ENCODE results near the gene FBXW7.

DNA sequence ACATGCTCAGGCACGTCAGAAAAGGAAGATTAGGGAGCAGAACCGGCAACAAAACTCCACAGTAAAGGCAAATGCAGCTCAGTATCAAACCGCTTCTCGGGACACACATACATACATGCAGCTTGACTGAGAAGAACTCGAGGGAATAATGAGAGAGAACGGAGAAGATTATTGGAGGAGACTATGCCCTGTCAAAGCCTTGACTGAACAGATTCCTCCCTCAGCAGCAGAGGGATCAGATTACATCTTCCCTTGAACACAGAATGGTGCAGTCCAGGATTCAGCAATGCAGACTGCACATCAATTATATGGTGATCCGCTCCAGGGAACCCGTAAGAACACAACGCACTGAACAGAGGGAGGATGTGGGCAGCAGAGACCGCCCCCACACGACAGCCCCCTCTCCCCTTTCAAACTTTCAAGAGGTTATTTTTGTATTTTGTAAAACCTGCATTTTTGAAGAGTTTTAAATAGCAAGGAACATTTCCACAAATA, 183.2 kb downstream of the FBXW7 start:
- TF ChIP-seq HDAC2 (IDR thresholded peaks at IDR 0.05) = no peak
- TF ChIP-seq POLR2A (IDR thresholded peaks at IDR 0.05; ENCODE audit: low read length) = no peak
- TF ChIP-seq, protein P1, sequence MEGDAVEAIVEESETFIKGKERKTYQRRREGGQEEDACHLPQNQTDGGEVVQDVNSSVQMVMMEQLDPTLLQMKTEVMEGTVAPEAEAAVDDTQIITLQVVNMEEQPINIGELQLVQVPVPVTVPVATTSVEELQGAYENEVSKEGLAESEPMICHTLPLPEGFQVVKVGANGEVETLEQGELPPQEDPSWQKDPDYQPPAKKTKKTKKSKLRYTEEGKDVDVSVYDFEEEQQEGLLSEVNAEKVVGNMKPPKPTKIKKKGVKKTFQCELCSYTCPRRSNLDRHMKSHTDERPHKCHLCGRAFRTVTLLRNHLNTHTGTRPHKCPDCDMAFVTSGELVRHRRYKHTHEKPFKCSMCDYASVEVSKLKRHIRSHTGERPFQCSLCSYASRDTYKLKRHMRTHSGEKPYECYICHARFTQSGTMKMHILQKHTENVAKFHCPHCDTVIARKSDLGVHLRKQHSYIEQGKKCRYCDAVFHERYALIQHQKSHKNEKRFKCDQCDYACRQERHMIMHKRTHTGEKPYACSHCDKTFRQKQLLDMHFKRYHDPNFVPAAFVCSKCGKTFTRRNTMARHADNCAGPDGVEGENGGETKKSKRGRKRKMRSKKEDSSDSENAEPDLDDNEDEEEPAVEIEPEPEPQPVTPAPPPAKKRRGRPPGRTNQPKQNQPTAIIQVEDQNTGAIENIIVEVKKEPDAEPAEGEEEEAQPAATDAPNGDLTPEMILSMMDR (IDR thresholded peaks at IDR 0.05) = no peak
- TF ChIP-seq, protein P2, sequence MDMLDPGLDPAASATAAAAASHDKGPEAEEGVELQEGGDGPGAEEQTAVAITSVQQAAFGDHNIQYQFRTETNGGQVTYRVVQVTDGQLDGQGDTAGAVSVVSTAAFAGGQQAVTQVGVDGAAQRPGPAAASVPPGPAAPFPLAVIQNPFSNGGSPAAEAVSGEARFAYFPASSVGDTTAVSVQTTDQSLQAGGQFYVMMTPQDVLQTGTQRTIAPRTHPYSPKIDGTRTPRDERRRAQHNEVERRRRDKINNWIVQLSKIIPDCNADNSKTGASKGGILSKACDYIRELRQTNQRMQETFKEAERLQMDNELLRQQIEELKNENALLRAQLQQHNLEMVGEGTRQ (IDR thresholded peaks at IDR 0.05) = no peak
- no peak for TF ChIP-seq RCOR1 (IDR thresholded peaks at IDR 0.05; ENCODE audit: low read depth, low read length)
- TF ChIP-seq, protein P3, sequence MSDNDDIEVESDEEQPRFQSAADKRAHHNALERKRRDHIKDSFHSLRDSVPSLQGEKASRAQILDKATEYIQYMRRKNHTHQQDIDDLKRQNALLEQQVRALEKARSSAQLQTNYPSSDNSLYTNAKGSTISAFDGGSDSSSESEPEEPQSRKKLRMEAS (IDR thresholded peaks at IDR 0.05) = no peak
- TF ChIP-seq, protein P4, sequence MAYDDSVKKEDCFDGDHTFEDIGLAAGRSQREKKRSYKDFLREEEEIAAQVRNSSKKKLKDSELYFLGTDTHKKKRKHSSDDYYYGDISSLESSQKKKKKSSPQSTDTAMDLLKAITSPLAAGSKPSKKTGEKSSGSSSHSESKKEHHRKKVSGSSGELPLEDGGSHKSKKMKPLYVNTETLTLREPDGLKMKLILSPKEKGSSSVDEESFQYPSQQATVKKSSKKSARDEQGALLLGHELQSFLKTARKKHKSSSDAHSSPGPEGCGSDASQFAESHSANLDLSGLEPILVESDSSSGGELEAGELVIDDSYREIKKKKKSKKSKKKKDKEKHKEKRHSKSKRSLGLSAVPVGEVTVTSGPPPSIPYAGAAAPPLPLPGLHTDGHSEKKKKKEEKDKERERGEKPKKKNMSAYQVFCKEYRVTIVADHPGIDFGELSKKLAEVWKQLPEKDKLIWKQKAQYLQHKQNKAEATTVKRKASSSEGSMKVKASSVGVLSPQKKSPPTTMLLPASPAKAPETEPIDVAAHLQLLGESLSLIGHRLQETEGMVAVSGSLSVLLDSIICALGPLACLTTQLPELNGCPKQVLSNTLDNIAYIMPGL (CRISPR knock-in tag; IDR thresholded peaks at IDR 0.05; ENCODE audit: borderline replicate concordance) = no peak
- no peak for TF ChIP-seq JUNB (IDR thresholded peaks at IDR 0.05)

Measured in A549 (cell line).